ENCODE results near the gene WWC2.

DNA sequence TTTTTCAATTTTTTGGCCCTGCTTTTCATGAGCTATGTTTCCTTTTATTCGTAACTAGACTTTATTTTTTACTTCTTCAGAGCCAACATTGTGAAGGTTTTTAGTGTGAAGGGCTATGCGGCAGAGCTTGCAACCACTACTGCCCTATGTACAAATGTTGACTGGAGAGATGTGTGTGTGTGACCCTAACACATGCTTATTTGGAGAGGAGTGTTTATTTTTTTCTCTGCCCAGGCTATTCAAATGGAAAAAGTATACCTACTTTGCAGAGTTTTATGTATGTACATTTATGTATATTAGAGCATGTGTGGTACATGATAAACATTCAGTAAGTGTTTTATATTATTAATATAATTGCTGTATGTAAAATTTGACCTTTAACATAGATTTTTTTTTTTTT, 86.5 kb downstream of the WWC2 start:
- TF ChIP-seq, protein P1, sequence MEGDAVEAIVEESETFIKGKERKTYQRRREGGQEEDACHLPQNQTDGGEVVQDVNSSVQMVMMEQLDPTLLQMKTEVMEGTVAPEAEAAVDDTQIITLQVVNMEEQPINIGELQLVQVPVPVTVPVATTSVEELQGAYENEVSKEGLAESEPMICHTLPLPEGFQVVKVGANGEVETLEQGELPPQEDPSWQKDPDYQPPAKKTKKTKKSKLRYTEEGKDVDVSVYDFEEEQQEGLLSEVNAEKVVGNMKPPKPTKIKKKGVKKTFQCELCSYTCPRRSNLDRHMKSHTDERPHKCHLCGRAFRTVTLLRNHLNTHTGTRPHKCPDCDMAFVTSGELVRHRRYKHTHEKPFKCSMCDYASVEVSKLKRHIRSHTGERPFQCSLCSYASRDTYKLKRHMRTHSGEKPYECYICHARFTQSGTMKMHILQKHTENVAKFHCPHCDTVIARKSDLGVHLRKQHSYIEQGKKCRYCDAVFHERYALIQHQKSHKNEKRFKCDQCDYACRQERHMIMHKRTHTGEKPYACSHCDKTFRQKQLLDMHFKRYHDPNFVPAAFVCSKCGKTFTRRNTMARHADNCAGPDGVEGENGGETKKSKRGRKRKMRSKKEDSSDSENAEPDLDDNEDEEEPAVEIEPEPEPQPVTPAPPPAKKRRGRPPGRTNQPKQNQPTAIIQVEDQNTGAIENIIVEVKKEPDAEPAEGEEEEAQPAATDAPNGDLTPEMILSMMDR (IDR thresholded peaks at IDR 0.05 in 4 of 5, conservative IDR thresholded peaks at IDR 0.05 in 1 of 5) = no peak
- TF ChIP-seq POLR2A (IDR thresholded peaks at IDR 0.05) = no peak

Data from gastrocnemius medialis (tissue), 4 donors.